ENCODE measurements around the gene IL6. TPM values are rescaled to one million over a fixed set of nuclear protein-coding genes. Genes with fewer than 3 reads are reported as not detected.
"Not testable (repeated sequence)": the region's sequence is repeated elsewhere in the genome, so short reads cannot be mapped to it uniquely, and the experiment has no call there.

Gene IL6
- polyA plus RNA-seq, 1 of the 3 experiments (the other 2 are of a cell fraction) = 20.5 TPM

DNA sequence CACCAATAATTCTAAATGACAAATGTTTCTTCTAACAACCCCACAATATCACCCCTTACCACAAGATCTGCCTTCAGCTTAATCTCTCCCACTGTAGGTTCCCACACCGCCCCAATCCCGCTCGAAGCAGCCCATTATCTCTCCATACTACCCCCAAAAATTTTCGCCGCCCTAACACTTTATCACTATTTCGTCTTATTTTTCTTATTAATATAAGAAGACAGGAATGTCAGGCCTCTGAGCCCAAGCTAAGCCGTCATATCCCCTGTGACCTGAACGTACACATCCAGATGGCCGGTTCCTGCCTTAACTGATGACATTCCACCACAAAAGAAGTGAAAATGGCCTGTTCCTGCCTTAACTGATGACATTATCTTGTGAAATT lies 18.3 kb upstream of the IL6 start:
- H3K9me2 ChIP-seq; H4K20me1 ChIP-seq (ENCODE audit: insufficient read depth); H3K4me2 ChIP-seq; H3K9ac ChIP-seq; H3K36me3 ChIP-seq (replicated peaks in 1 of 2; ENCODE audit: control insufficient read depth in 1 of 2, insufficient read depth in 2 of 2, low read length in 1 of 2); DNase-seq; H3K4me1 ChIP-seq (ENCODE audit: control insufficient read depth in 1 of 2, insufficient read depth in 2 of 2, low read depth in 1 of 2, low read length in 1 of 2); H3K79me2 ChIP-seq (ENCODE audit: insufficient read depth); H3K27ac ChIP-seq (ENCODE audit: low read depth in 2 of 2, low read length in 1 of 2); CTCF ChIA-PET; H3F3A ChIP-seq (replicated peaks; ENCODE audit: insufficient read depth); POLR2A ChIA-PET; H2AFZ ChIP-seq (ENCODE audit: low read depth); H3K4me3 ChIP-seq (ENCODE audit: low read depth in 2 of 2, low read length in 1 of 2); H3K9me3 ChIP-seq: not testable (repeated sequence)
- 36% methylated on average over 9 of the region's 9 CpGs for WGBS (ENCODE audit: low lambda C conversion rate)
- peaks cover 30% of the 10 kb centered on the region; the same call in 1 of the 2 replicates for H3K27me3 ChIP-seq (ENCODE audit: insufficient read depth)

DNA sequence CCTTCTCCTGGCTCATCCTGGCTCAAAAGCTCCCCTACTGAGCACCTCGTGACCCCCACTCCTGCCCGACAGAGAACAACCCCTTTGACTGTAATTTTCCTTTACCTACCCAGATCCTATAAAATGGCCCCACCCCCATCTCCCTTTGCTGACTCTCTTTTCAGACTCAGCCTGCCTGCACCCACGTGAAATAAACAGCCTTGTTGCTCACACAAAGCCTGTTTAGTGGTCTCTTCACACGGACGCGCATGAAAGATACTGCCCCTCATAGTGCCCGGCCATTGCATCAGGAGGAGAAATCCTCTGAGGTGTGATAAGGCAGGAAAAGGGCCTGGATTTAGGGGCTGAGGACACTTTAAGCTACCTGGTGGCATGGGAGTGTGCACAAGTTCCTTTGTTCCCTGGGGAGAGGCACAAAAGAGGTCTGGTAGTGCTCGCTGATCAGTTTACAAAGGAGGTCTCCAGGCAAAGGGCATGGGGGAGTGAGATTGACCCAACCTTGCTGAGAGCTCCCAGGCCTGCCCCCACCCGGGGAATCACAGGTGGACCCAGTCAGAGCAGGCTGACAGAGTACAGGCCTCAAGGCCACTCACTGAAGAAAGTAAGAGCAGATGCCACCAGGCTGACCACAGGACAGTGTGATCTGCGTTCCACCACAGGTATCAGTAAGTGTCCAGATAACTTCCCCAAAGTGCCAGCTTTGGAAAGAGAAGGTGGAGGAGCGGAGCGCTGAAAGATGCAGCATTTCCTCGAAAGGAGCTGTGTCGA lies 17.8 kb upstream of the IL6 start:
- DNase-seq; H3K9ac ChIP-seq; H3K4me2 ChIP-seq; H2AFZ ChIP-seq (ENCODE audit: low read depth); H3K9me3 ChIP-seq; H3K4me1 ChIP-seq (ENCODE audit: control insufficient read depth in 1 of 2, insufficient read depth in 2 of 2, low read depth in 1 of 2, low read length in 1 of 2); H3F3A ChIP-seq (replicated peaks; ENCODE audit: insufficient read depth); H4K20me1 ChIP-seq (ENCODE audit: insufficient read depth); H3K9me2 ChIP-seq; H3K4me3 ChIP-seq (ENCODE audit: low read depth in 2 of 2, low read length in 1 of 2); H3K27ac ChIP-seq (ENCODE audit: low read depth in 2 of 2, low read length in 1 of 2); H3K36me3 ChIP-seq (replicated peaks in 1 of 2; ENCODE audit: control insufficient read depth in 1 of 2, insufficient read depth in 2 of 2, low read length in 1 of 2); H3K79me2 ChIP-seq (ENCODE audit: insufficient read depth); POLR2A ChIA-PET: not testable (repeated sequence)
- 52% methylated on average over 13 of the region's 14 CpGs for WGBS (ENCODE audit: low lambda C conversion rate)
- peaks cover 30% of the 10 kb centered on the region; the same call in 1 of the 2 replicates for H3K27me3 ChIP-seq (ENCODE audit: insufficient read depth)
- CTCF ChIA-PET = interaction anchor here (0.9 kb wide), 1 partner anchor 123 kb away, joined by 3 read pairs; no protein-coding TSS in a partner anchor

DNA sequence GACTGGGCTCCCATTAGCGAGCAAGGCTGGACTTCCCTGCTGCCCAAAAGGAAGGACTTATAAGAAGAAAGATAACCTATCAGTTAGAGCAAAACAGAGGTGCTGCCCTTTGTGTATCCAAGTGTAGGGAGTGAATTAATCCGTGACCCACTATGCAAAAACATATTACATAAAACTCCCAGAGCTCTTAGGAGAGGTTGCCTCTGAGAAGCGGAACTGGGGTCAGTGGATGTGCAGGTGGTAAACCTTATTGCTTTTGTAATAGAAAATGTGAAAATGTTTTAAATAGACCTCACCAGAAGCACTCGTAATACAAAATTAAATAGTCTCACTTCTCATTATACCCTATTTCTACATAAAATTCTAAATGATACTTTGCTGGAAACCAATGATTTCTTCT lies 17.1 kb upstream of the IL6 start:
- Histone ChIP-seq H3K4me2 (no peak overlapping the region), H3K79me2 (ENCODE audit: insufficient read depth) (no peaks in the 10 kb centered on the region), H3K9ac (no peak overlapping the region), H3K27me3 (ENCODE audit: insufficient read depth) (peaks cover 28% of the 10 kb centered on the region; the same call in 1 of the 2 replicates), H3K4me3 (ENCODE audit: low read depth in 2 of 2, low read length in 1 of 2) (no peak overlapping the region), H3F3A (replicated peaks; ENCODE audit: insufficient read depth) (no peaks in the 10 kb centered on the region), H3K4me1 (ENCODE audit: control insufficient read depth in 1 of 2, insufficient read depth in 2 of 2, low read depth in 1 of 2, low read length in 1 of 2) (no peaks in the 10 kb centered on the region), H2AFZ (ENCODE audit: low read depth) (no peak overlapping the region), H3K9me3 (no peaks in the 10 kb centered on the region), H3K9me2 (no peaks in the 10 kb centered on the region), H3K36me3 (replicated peaks in 1 of 2; ENCODE audit: control insufficient read depth in 1 of 2, insufficient read depth in 2 of 2, low read length in 1 of 2) (no peaks in the 10 kb centered on the region), H3K27ac (ENCODE audit: low read depth in 2 of 2, low read length in 1 of 2) (no peak overlapping the region), H4K20me1 (ENCODE audit: insufficient read depth) (no peaks in the 10 kb centered on the region)
- POLR2A ChIA-PET = no interaction called here
- DNase-seq = no peak
- TF ChIP-seq, protein P1, sequence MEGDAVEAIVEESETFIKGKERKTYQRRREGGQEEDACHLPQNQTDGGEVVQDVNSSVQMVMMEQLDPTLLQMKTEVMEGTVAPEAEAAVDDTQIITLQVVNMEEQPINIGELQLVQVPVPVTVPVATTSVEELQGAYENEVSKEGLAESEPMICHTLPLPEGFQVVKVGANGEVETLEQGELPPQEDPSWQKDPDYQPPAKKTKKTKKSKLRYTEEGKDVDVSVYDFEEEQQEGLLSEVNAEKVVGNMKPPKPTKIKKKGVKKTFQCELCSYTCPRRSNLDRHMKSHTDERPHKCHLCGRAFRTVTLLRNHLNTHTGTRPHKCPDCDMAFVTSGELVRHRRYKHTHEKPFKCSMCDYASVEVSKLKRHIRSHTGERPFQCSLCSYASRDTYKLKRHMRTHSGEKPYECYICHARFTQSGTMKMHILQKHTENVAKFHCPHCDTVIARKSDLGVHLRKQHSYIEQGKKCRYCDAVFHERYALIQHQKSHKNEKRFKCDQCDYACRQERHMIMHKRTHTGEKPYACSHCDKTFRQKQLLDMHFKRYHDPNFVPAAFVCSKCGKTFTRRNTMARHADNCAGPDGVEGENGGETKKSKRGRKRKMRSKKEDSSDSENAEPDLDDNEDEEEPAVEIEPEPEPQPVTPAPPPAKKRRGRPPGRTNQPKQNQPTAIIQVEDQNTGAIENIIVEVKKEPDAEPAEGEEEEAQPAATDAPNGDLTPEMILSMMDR (IDR thresholded peaks at IDR 0.05) = no peak
- TF ChIP-seq YY1 (IDR thresholded peaks at IDR 0.05; ENCODE audit: low read depth) (no peak), RCOR1 (IDR thresholded peaks at IDR 0.05; ENCODE audit: low read length) (no peak), NRF1 (IDR thresholded peaks at IDR 0.05; ENCODE audit: low read depth, low read length) (no peak), TAF1 (IDR thresholded peaks at IDR 0.05; ENCODE audit: borderline replicate concordance, low read depth, low read length) (no peak), SMC3 (IDR thresholded peaks at IDR 0.05; ENCODE audit: low read depth, low read length) (no peak), RXRA (IDR thresholded peaks at IDR 0.05; ENCODE audit: borderline replicate concordance, low read depth) (no peak), SIN3A (IDR thresholded peaks at IDR 0.05; ENCODE audit: borderline replicate concordance, low read depth, low read length) (no peak)
- TF ChIP-seq, protein P2, sequence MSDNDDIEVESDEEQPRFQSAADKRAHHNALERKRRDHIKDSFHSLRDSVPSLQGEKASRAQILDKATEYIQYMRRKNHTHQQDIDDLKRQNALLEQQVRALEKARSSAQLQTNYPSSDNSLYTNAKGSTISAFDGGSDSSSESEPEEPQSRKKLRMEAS (IDR thresholded peaks at IDR 0.05; ENCODE audit: low read depth) = no peak
- TF ChIP-seq, protein P3, sequence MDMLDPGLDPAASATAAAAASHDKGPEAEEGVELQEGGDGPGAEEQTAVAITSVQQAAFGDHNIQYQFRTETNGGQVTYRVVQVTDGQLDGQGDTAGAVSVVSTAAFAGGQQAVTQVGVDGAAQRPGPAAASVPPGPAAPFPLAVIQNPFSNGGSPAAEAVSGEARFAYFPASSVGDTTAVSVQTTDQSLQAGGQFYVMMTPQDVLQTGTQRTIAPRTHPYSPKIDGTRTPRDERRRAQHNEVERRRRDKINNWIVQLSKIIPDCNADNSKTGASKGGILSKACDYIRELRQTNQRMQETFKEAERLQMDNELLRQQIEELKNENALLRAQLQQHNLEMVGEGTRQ (IDR thresholded peaks at IDR 0.05; ENCODE audit: borderline replicate concordance, low read depth, low read length) = no peak
- 25% methylated on average over 4 of the region's 4 CpGs for WGBS (ENCODE audit: low lambda C conversion rate)
- CTCF ChIA-PET = interaction anchor here (0.9 kb wide), 1 partner anchor 123 kb away, joined by 3 read pairs; no protein-coding TSS in a partner anchor

Measured in SK-N-SH (cell line).